GM12801 (cell line): Measurements from ENCODE around the gene LUC7L3.

Source experiments
- TF ChIP-seq, protein P1 (sequence below): IDR thresholded peaks from one replicate; pipeline ENCODE4 v1.5.1; 2011; ENCODE audit warnings: control low read depth; ENCODE audit not compliant: insufficient read length; ENCODE audit errors: extremely low read depth

The LUC7L3 gene

DNA sequence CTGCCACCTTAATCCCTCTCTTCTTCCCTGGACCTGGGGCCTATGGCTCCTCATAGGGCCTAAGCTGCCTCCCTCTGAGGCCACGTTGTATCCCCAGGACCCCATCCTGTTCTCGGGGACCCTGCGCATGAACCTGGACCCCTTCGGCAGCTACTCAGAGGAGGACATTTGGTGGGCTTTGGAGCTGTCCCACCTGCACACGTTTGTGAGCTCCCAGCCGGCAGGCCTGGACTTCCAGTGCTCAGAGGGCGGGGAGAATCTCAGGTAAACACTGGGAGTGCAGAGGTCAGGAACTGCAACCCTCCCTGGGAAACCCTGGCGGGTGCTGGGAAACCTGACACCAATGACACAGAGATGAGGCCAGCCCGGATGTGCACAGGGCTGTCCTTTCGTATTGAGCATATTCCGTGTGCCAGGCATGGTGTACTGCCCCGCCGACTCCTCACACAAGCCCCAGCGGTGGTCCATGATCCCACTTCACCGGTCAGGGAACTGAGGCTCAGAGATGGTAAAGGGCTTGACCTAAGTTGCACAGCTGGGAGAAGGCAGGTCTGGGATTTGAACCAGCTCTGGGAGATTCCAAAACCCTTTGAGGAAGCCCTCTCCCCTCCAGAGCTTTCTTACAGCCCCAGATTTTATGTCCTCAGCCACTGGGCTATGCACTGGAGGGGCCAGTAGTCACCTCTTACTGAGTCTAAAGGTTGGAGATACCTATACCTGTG, 34.6 kb upstream of the LUC7L3 start:
- TF ChIP-seq, protein P1, sequence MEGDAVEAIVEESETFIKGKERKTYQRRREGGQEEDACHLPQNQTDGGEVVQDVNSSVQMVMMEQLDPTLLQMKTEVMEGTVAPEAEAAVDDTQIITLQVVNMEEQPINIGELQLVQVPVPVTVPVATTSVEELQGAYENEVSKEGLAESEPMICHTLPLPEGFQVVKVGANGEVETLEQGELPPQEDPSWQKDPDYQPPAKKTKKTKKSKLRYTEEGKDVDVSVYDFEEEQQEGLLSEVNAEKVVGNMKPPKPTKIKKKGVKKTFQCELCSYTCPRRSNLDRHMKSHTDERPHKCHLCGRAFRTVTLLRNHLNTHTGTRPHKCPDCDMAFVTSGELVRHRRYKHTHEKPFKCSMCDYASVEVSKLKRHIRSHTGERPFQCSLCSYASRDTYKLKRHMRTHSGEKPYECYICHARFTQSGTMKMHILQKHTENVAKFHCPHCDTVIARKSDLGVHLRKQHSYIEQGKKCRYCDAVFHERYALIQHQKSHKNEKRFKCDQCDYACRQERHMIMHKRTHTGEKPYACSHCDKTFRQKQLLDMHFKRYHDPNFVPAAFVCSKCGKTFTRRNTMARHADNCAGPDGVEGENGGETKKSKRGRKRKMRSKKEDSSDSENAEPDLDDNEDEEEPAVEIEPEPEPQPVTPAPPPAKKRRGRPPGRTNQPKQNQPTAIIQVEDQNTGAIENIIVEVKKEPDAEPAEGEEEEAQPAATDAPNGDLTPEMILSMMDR: no peak

DNA sequence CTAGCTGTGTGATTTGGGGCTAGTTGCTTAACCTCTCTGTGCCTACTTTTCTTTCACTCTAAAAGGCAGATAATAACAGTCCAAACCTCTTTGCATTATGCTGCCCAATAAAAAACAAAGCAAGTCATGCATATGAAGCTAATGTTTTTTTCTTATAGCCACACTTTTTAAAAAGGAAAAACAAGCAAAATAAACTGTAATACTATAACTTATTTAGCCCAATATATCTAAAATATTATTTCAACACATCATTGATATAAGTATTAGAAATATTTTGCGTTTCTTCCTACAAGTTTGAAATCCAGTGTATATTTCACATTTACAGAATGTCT, 34.1 kb upstream of the LUC7L3 start:
- TF ChIP-seq, protein P1: no peak

DNA sequence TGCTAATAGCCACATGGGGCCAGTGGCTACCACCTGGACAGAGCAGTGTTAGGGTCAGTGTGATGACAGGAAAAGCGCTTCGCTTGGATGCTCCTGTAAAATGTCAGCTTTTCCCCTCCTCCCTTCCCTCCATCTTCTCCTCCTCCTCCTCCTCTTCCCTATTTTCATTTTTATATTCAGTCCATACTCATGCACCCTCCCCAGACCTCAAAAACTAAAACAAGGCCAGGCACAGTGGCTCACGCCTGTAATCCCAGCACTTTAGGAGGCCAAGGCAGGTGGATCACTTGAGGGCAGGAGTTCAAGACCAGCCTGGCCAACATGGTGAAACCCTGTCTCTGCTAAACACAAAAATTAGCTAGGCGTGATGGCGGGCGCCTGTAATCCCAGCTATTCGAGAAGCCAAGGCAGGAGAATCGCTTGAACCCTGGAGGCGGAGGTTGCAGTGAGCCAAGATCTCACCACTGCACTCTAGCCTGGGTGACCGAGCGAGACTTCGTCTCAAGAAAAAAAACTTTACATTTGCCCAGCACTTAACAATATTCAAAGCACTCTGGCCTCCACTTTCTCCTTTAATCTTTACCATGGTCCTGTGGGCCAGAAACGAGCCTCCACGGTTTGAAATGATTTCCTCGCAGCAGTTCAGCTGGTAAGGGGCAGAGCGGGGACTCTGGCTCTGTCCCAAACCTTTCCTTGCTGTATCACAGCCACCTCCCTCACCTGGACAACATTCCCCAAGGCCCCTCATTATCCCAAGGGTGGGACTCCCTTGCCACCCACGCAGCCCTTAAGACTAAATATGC, 33.5 kb upstream of the LUC7L3 start:
- TF ChIP-seq, protein P1: no peak

DNA sequence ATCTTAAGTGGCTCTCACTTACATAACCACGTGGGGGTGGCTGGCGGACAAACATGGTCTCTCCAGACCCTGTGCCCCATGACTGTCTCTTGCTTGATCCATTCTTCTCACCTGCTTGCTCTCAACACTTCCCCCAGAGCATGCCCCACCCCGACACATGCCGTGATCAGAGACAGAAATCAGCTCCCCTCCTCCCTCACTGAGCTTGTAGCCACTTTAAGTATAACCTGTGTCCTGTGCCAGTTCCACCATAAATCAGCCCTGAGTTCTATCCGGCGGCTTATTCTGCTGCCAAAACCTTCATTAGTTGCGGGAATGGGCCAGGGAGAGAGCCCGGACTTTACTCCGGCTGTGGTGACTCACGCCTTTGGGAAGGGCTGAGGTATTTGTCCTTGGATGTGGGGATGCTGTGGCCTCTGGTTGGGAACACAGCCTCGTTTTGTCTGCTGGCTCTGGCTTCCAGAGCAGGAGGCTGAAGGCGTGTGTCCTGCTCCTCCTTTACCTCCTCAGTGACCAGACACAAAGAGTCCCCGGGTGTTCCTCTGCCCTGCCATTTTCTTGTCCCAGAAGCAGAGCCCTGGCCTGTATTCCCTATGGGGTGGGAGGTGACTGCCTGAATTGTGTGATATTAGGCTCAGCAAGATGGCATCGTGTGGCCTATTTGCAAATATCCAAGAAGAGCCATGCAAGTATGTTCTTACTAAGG, 32.8 kb upstream of the LUC7L3 start:
- TF ChIP-seq, protein P1: no peak

DNA sequence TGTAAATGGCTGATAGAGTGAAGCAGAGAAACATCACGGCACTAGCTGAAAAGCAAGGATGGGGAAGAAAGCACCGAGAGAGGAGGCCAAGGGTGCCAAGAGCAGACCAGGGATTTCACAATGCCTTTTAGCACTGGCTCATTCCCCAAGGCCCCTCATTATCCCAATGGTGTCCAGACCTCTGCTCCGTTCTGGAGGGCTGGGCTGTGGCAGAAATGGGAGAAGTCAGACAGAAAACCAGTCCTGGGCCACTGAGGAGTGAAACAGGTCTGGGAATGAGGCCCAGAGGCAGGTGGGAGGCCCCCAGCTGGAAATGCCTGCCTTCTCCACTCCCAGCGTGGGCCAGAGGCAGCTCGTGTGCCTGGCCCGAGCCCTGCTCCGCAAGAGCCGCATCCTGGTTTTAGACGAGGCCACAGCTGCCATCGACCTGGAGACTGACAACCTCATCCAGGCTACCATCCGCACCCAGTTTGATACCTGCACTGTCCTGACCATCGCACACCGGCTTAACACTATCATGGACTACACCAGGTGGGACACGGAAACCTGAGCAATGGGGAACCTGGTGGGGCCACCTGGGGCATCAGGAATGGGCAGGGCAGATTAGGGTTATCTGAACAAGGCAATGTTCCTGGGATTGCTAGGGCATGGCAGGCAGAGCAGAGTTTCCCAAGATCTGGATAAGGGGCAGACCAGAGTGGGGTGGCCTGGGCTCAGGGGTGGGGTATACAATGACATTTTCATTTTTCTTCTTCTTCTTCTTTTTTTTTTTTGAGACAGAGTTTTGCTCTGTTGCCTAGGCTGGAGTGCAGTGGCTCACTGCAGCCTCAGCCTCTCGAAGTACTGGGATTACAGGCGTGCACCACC, 32.0 kb upstream of the LUC7L3 start:
- TF ChIP-seq, protein P1: no peak

DNA sequence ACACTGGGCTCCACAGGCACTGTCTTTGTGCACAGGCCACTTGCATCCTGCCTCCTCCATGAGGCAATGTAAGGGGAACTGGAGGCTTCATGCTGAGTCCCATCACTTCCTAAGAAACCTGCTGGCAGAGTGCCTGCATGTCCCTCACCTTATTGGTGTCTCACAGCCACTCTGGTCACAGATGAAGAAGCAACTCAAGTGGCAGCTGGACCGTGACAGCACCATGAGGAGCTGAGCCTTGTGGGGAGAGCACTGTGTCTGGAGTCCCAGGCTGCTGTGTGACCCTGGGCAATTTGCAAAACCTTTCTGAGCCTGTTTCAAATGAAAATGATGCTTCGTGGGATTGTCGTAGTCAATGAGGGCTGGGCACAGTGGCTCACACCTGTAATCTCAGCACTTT, 31.2 kb upstream of the LUC7L3 start:
- TF ChIP-seq, protein P1: no peak

DNA sequence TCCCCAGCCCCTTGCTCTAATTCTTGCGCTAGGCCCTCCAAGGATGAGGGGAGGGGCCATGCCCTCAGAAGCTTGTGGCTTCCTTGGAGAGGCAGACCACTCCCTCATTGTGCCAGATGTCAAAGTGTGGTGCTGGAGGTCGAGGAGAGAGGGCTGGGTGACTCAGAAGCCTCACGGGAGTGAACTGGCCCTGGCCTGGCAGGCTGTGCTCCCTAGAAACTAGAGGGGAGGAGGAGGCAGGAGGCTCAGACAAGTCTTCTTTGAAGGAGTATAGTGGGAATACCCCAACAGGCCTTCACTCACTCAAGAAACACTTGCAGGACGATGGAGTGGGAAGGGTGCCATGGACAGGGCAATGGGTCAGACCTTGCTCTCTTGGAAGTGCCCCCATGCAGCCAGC, 30.2 kb upstream of the LUC7L3 start:
- TF ChIP-seq, protein P1: no peak
